ENCODE results near the gene ZNF148.

The ZNF148 gene

DNA sequence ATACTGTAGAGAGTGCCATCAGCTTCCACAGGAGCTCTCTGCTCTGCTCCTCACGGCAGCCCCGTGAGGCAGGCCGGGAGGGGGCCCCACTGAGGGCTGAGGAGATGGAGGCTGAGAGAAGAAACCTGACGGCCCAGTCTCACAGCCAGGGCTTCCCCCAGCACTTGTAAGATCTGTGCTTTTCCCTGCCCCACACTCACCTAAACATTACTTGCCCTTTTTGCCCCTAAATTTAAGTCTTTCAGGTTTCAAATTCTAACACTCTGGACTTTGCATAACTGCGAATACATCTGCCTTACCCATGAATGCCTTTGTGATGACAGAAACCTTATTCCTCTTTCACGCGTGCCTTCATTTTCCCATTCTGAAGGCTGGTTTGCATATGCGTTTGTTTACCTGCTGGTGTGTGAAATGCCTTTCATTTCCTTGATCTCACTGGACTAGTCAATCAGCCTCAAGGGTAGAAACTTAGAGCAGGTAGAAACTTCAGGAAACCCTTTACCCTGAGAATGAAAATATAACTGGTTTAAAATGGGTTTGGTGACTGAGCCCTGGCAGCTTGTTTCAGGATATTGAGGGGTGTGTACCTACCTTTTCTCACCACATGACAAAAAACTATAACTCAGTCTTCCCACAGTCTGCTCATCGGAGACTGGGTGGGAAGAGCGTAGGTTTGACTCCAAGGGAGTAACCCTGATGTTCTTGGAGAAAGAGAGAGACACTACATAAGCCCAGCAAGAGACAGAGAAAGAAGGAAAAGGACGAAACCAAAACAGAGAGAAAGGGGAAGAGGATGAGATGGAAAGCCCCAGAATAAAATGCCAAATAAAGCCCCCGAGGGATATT is 182.7 kb downstream of the ZNF148 start:
- no peak for DNase-seq (ENCODE audit: low spot score)

DNA sequence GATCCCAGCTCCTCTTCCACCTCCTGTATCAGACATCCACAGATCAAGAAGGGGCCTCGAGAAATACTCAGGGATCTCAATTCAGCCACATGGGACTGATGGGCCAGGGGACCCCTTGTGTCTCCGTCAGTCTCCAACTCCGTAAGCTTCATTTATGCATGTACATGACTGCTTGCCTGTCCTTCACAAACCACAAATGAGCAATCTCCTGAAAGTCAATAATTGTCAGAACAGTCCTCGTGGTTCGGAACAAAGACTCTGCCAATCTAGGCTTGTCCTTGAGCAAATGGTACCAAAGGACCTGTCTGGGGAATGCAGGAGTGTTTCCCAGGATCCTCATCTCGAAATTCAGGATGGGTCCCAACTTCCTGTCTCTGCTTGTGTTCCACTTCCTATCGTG is 183.4 kb downstream of the ZNF148 start:
- DNase-seq (ENCODE audit: low spot score): no peak

DNA sequence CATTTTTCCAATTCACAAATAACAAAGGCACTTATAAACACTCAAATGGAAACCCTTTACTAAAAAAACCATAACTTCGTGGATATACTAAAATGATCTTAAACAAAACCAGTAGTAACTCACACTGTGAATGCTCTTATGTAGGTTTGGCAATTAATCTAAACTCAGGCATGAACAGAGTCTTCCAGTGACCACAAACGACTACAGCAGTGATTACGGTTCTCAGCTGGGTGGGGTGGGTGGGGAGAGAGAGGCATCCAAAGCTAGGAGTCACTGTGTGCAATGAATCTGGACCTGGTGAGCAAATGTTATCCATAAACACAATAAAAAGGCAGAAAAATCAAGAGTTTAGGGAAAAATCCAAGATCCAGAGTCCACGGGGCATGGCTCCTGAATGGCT is 183.9 kb downstream of the ZNF148 start:
- no peak for DNase-seq (ENCODE audit: low spot score)

DNA sequence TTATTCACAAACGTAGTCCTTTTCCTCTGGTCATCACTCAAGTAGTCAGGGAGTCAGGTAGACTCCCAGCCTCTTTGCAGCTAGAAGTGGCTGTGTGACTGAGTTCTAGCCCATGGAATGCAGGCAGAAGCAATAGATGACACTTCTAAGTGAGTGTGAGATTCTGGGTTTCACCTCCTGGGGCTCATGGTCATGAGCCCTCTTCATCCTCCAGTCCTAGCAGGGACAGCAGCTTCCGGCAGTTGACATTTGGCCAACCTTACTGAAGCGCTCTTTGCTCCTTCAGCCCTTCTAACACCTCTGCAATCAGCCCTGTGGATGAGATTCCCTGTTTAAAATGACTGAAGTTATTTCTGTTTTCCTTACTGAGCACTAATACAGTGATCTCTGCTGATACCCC is 184.3 kb downstream of the ZNF148 start:
- no peak for DNase-seq (ENCODE audit: low spot score)

DNA sequence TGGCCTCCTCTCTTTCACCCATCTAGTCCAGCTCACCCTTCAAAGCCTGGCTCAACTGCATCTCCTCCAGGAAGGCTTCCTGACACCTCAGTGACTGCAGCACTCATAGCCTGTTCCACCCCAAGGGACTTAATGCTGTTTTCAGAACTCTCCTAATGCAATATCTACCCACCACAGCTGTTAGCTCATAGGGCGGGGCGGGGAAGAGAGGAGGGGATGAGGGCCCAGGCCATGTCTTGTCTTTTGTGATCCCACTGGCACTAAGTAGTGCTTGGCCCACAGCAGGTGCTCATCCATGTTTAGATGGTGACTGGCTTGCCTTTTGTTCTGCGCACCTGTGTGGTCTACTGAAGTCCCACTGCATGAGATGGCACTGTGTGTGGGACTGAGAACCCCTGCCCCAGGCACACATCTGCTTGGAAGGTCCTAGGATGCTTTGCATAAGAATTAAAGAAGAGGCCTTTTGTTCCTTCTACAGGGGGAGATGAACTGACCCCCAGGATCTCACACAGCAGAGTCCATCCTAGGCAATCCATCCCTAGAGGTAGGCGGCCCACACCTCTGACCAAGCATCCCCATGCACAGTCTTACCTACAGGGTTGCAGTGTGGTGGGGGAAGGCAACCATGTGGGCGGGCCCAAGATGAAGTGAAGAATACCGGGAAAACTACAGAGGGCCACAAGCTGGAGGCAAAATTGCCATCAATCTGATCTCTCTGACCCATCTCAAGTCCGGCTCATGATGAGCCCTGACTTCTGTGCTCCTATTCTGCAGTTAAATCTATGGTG is 185.6 kb downstream of the ZNF148 start:
- no peak for DNase-seq (ENCODE audit: low spot score)

DNA sequence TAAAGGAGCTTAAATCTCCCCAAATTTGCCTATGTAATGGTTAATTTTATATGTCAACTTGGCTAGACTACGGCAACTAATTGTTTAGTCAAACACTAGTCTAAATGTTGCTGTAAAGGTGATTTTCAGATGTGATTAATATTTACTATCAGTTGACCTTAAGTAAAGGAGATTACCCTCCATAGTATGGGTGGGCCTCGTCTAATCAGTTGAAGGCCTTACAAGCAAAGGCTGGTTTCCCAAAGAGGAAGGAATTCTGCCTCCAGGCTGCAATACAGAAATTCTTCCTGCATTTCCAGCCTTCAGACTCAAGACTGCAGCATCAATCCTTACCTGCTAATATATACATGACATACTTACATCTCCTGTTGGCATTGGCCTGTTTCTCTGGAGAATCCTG is 186.2 kb downstream of the ZNF148 start:
- no peak for DNase-seq (ENCODE audit: low spot score)

DNA sequence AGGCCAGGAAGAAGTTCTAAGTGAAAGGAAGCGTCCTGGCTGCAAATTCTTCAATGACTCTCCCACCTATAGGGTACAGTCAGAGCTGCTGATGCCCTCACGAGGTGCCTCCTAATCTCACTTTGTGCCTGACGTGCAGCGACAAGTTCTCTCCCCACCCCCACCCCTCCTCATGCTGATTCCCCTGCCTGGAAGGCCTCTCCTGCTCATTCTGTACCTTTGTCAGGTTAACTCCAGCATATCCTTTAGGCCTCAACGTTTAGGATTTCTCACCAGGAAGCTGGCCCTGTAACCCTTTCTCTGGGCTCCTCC is 187.6 kb downstream of the ZNF148 start:
- DNase-seq (ENCODE audit: low spot score): no peak

DNA sequence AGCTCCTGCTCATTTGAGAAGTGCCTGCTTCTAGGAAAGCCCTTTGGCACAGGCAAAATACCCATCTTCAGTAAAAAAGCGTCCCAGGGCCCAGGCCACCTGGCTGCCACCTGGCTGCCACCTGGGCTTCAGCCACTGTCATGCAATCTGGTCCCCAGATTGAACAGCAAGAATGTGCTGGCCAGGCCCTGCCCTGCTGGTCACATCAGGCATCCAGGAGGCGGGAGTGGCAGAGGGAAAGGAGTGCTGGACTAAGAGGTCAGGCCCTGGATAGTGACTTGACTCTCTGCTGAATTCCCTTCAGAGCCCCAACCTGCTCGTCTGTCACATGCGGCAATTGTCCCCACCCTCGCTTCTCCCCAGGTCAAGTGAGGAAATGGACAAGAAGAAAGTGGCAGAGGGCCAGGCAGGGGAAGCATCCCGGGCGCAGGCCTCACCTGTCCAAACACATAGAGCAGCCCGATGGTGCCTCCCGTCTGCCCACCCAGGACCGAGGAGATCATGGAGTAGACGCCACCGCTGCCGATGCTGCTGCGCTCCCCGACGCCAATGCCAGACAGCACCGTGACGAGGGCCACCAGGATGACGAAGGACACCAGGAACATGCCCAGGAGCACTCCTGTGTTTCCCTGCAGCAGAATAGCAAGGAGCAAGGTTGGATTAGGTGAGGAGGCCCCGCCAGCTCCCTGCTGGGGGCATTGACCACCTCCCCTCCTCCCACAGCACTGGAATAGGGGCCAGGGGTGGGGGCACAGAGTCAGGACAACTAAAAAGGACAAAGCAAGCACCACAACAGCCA is 188.1 kb downstream of the ZNF148 start:
- DNase-seq (ENCODE audit: low spot score): no peak

DNA sequence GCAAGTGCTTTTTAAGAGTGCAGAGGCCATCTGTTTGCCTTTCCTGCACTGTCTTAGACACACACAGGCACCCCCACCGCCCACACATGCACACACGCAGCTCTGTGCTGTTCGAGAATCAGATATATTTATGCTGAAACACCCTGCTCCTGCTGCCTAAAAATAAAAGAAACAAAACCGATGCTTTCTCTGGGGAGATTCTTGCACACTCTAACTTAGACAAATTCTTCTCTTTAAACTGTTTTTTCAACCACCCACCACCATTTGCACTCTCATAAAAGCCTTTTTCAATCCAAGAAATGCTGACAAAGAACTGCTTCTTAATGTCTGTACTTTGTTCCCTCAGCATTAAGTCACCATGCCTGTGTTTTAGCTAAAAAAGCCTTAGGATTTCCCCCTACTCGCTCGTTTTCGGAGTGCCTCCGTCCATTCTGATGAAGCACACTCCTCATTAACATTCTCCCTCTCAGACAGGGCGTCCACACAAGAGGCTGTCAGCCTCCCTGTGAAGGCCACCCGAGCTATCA is 188.8 kb downstream of the ZNF148 start:
- DNase-seq (ENCODE audit: low spot score): no peak

DNA sequence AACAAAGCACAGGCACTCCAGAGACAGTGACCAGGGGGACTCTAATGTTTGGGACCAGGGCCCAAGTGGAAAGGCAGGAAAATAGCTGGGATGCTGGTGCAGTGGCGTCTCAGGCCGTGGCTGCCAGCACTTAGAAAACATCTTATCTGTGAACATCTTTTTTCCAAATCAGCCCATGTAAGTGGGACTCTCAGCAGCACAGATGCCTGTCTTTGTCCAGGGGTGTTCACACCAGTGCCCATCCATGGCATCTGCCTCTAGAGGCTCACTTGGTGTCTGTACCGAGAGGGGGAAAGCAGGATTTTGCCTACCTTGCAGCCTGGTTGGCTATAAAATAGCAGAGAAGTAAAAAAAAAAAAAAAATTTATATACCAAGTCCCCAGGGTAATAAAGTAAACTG is 189.3 kb downstream of the ZNF148 start:
- DNase-seq (ENCODE audit: low spot score): peak; percentile 35

DNA sequence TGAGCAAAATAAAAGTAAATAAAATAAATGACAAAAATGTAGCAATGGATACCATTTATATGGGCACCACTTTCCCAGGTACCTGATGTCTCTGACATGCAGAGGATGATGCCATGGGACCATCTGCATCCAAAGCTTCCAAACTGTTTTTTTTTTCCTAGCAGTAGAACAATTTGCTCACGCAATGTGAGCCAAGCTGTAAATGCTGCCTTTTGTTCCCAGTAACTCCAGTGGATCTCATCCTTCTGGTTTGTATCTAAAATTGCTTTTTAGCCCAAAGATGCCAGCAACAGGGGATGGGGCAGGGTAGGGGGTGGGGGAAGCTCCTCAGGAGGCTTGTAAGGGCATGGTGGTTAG is 195.3 kb downstream of the ZNF148 start:
- no peak for DNase-seq (ENCODE audit: low spot score)

DNA sequence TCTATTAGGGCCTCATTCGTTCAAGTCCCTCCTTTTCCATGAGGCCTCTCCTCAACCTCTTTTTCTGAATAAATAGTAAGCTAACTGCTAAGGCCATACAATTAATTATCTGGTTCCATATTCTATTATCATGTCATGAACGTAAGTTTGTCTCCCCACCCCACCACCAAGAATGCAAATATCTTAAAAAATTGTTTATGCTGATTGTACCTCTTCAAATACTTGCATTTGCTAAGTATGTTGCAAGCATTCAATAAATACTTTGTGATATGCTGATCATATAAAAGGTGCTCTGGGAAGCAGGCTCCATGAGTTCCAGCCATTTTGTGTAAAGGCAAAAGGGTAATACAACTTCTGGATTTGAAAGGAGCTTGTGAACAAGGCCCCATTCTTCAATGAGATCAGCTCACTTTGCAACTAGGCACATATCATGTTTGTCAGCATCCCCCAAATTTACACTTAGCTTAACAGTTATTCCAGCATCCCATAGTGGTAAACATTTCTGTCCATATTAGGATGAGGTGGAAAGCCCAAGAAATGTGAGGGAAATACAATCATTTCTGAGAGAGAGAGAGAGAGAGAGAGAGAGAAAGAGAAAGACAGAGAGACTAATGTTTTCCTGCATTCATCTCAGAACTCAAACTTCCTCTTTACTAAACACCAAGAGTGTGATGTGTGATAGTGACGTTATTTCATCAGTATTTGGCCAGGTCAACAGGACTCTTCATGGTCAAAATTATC is 195.8 kb downstream of the ZNF148 start:
- no peak for DNase-seq (ENCODE audit: low spot score)

DNA sequence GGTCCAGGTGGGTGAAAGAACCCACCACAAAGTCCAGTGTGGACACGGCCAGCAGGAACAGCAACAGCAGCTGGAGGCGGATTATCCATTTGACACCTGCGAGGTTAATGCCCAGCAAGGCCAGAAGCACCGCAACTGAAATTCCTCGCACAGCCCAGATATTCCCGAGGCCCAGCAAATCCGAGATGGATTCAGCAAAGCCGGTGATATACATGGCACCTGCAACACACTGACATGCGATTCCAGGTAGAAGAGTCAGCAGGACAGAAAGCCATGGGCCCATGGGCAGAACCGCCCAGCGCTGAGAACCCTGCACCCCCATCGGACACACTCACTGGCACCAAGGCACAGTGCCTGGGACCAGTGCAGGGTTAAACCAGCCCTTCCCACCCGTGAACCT is 197.4 kb downstream of the ZNF148 start:
- no peak for DNase-seq (ENCODE audit: low spot score)

Small RNAs within 50 kb of the gene (small RNA-seq; reads per million reads assigned to genes)
- gene RNU6-232P: 0 reads per million in 2 experiments
